Measurements from ENCODE around the gene GFRA1. TPM values are rescaled to one million over a fixed set of nuclear protein-coding genes. Genes with fewer than 3 reads are reported as not detected.

The GFRA1 gene
- total and polyA plus RNA-seq, 2 donors (not counting 1 experiment from before 2014, with no cell fraction given): 6.3 to 29.6 TPM

DNA sequence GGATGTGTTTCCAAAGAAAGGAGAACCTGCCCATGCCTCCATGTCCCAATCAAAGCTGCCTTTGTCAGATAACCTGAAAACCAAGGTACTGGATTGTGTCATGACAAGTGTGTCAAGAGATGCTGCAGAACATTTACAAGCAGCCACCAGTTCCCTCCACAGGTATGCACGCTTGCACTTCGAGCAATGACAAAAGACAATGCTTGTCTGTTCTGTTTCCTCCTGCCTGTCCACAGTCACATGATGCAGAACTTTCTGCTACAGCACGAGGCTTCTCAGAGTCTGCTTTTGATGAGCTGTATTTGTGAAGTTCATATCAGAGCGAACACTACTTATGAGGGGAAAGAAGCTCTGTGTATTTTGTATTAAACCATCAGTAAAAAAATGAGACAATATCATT is 209.9 kb downstream of the GFRA1 start:
- no peak overlapping the region for H3K9ac ChIP-seq (ENCODE audit: insufficient read depth, low read length)
- no peaks in the 10 kb centered on the region for H3K4me1 ChIP-seq (ENCODE audit: control insufficient read depth, extremely low read depth, insufficient read depth, low read length)
- no peak overlapping the region for H2AFZ ChIP-seq (ENCODE audit: low read length)
- H3K4me3 ChIP-seq (replicated peaks in 1 of 4; ENCODE audit: control extremely low read depth in 1 of 4, insufficient read depth in 1 of 4, low read depth in 3 of 4, low read length in 4 of 4): no peak overlapping the region
- DNase-seq (ENCODE audit: low read depth in 2 of 2): no peak
- no peak overlapping the region for H3K4me2 ChIP-seq (ENCODE audit: extremely low read depth, insufficient read depth, low read length)
- TF ChIP-seq EZH2 (IDR thresholded peaks at IDR 0.05; ENCODE audit: low read length, missing control alignments): no peak
- TF ChIP-seq, protein P1, sequence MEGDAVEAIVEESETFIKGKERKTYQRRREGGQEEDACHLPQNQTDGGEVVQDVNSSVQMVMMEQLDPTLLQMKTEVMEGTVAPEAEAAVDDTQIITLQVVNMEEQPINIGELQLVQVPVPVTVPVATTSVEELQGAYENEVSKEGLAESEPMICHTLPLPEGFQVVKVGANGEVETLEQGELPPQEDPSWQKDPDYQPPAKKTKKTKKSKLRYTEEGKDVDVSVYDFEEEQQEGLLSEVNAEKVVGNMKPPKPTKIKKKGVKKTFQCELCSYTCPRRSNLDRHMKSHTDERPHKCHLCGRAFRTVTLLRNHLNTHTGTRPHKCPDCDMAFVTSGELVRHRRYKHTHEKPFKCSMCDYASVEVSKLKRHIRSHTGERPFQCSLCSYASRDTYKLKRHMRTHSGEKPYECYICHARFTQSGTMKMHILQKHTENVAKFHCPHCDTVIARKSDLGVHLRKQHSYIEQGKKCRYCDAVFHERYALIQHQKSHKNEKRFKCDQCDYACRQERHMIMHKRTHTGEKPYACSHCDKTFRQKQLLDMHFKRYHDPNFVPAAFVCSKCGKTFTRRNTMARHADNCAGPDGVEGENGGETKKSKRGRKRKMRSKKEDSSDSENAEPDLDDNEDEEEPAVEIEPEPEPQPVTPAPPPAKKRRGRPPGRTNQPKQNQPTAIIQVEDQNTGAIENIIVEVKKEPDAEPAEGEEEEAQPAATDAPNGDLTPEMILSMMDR (conservative IDR thresholded peaks at IDR 0.05 in 1 of 2, IDR thresholded peaks at IDR 0.05 in 1 of 2; ENCODE audit: low read depth in 1 of 2, low read length in 2 of 2): no peak
- H3K9me3 ChIP-seq (ENCODE audit: control insufficient read depth, insufficient read depth, low read depth, low read length): no peaks in the 10 kb centered on the region
- H4K20me1 ChIP-seq (ENCODE audit: control insufficient read depth, extremely low read depth, insufficient read depth, low read length): no peaks in the 10 kb centered on the region
- no peaks in the 10 kb centered on the region for H3K27me3 ChIP-seq (ENCODE audit: control insufficient read depth, insufficient read depth, low read length)
- no peak overlapping the region for H3K27ac ChIP-seq (ENCODE audit: insufficient read depth, low read length)
- no peaks in the 10 kb centered on the region for H3K36me3 ChIP-seq (ENCODE audit: control insufficient read depth, insufficient read depth, low read length)
- H3K79me2 ChIP-seq (ENCODE audit: control insufficient read depth, insufficient read depth, low read length): no peaks in the 10 kb centered on the region

DNA sequence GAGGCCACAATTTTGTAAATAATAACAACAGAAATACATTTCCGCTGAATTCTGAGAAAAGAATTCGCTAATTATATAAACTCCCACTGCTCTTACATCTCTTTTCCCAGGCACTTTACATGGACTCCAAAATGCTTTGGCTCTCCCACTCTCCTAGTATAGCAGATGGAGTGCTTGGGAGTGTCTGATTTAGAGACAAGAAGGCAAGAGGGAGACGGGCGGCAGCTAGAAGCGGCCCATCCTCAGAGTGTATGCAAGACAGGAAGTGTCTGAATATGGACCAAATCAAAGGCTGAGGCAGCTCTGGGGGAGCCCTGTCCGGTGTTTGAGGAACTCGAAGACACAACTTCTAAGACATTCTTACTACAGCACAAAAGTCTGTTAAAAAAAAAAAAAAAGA is 212.1 kb downstream of the GFRA1 start:
- no peaks in the 10 kb centered on the region for H4K20me1 ChIP-seq (ENCODE audit: control insufficient read depth, extremely low read depth, insufficient read depth, low read length)
- TF ChIP-seq EZH2 (IDR thresholded peaks at IDR 0.05; ENCODE audit: low read length, missing control alignments): no peak
- TF ChIP-seq, protein P1 (conservative IDR thresholded peaks at IDR 0.05 in 1 of 2, IDR thresholded peaks at IDR 0.05 in 1 of 2; ENCODE audit: low read depth in 1 of 2, low read length in 2 of 2): no peak
- H3K4me3 ChIP-seq (replicated peaks in 1 of 4; ENCODE audit: control extremely low read depth in 1 of 4, insufficient read depth in 1 of 4, low read depth in 3 of 4, low read length in 4 of 4): no peak overlapping the region
- no peak overlapping the region for H2AFZ ChIP-seq (ENCODE audit: low read length)
- no peaks in the 10 kb centered on the region for H3K9me3 ChIP-seq (ENCODE audit: control insufficient read depth, insufficient read depth, low read depth, low read length)
- no peaks in the 10 kb centered on the region for H3K27me3 ChIP-seq (ENCODE audit: control insufficient read depth, insufficient read depth, low read length)
- H3K36me3 ChIP-seq (ENCODE audit: control insufficient read depth, insufficient read depth, low read length): no peaks in the 10 kb centered on the region
- DNase-seq (ENCODE audit: low read depth in 2 of 2): no peak
- H3K27ac ChIP-seq (ENCODE audit: insufficient read depth, low read length): no peak overlapping the region
- H3K79me2 ChIP-seq (ENCODE audit: control insufficient read depth, insufficient read depth, low read length): no peaks in the 10 kb centered on the region
- no peak overlapping the region for H3K4me2 ChIP-seq (ENCODE audit: extremely low read depth, insufficient read depth, low read length)
- no peak overlapping the region for H3K9ac ChIP-seq (ENCODE audit: insufficient read depth, low read length)
- H3K4me1 ChIP-seq (ENCODE audit: control insufficient read depth, extremely low read depth, insufficient read depth, low read length): no peaks in the 10 kb centered on the region

DNA sequence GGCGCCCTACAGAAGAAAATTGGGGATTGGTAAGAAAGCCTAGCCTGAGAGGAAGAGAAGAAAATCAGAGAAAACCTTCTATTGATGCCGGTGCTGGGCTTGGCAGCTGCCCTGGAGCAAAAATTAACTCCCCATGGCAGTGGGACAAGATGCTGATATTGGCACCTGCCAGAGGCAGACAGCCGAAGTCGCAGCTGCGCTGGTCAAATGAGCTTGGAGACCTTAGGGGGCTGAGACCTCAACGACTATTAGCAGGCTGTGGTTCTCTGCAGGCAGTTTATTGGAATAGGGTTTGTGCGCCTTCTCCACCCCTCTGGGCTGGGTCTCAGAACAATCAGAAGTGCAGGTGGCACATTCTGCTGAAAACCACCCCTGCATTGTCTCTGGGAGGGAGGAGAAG is 213.7 kb downstream of the GFRA1 start:
- H3K79me2 ChIP-seq (ENCODE audit: control insufficient read depth, insufficient read depth, low read length): no peaks in the 10 kb centered on the region
- no peak overlapping the region for H3K27ac ChIP-seq (ENCODE audit: insufficient read depth, low read length)
- no peaks in the 10 kb centered on the region for H4K20me1 ChIP-seq (ENCODE audit: control insufficient read depth, extremely low read depth, insufficient read depth, low read length)
- no peaks in the 10 kb centered on the region for H3K9me3 ChIP-seq (ENCODE audit: control insufficient read depth, insufficient read depth, low read depth, low read length)
- no peaks in the 10 kb centered on the region for H3K36me3 ChIP-seq (ENCODE audit: control insufficient read depth, insufficient read depth, low read length)
- no peak overlapping the region for H3K4me3 ChIP-seq (replicated peaks in 1 of 4; ENCODE audit: control extremely low read depth in 1 of 4, insufficient read depth in 1 of 4, low read depth in 3 of 4, low read length in 4 of 4)
- H3K4me1 ChIP-seq (ENCODE audit: control insufficient read depth, extremely low read depth, insufficient read depth, low read length): no peaks in the 10 kb centered on the region
- DNase-seq (ENCODE audit: low read depth in 2 of 2): no peak
- H3K9ac ChIP-seq (ENCODE audit: insufficient read depth, low read length): no peak overlapping the region
- TF ChIP-seq, protein P1 (conservative IDR thresholded peaks at IDR 0.05 in 1 of 2, IDR thresholded peaks at IDR 0.05 in 1 of 2; ENCODE audit: low read depth in 1 of 2, low read length in 2 of 2): no peak
- TF ChIP-seq EZH2 (IDR thresholded peaks at IDR 0.05; ENCODE audit: low read length, missing control alignments): no peak
- H3K4me2 ChIP-seq (ENCODE audit: extremely low read depth, insufficient read depth, low read length): no peak overlapping the region
- no peaks in the 10 kb centered on the region for H3K27me3 ChIP-seq (ENCODE audit: control insufficient read depth, insufficient read depth, low read length)
- H2AFZ ChIP-seq (ENCODE audit: low read length): no peak overlapping the region
